ENCODE results near the gene EN2. TPM values are rescaled to one million over a fixed set of nuclear protein-coding genes. Genes with fewer than 3 reads are reported as not detected.

EN2 gene
- total RNA-seq, 2 donors from 2014 or later: 0.08 to 0.15 TPM

GRCh38 chr7:155471718-155472117, 13.8 kb downstream of the EN2 start:
- ATAC-seq (no peak), DNase-seq (no peak)
- intact Hi-C loops (cut with DNase I): no loop called here

DNA sequence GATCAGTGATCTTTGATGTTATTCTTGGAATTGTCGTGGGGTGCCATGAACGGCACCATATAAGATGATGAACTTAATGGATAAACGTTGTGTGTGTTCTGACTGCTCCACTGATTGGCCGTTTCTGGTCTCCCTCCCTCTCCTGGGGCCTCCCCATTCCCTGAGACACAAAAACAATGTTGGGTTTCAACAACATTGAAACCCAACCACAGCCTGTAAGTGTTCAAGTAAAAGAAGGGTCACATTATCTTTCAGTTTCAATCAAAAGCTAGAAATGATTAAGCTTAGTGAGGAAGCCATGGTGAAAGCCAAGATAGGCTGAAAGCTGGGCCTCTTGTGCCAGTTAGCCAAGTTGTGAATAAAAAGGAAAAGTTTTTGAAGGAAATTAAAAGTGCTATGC, 19.5 kb downstream of the EN2 start:
- DNase-seq (no peak), ATAC-seq (no peak)
- intact Hi-C loops (cut with DNase I): no loop called here

- DNase-seq (no peak), ATAC-seq (no peak)
- intact Hi-C loops (cut with DNase I): no loop called here
These were observed 23.8 kb downstream of the EN2 start for GRCh38 chr7:155481764-155482163.

GRCh38 chr7:155482511-155483183, 24.7 kb downstream of the EN2 start:
- no peak for DNase-seq
- intact Hi-C loops (cut with DNase I): no loop called here
- no peak for ATAC-seq

GRCh38 chr7:155483245-155483644, 25.3 kb downstream of the EN2 start:
- DNase-seq (no peak), ATAC-seq (no peak)
- intact Hi-C loops (cut with DNase I): no loop called here

DNA sequence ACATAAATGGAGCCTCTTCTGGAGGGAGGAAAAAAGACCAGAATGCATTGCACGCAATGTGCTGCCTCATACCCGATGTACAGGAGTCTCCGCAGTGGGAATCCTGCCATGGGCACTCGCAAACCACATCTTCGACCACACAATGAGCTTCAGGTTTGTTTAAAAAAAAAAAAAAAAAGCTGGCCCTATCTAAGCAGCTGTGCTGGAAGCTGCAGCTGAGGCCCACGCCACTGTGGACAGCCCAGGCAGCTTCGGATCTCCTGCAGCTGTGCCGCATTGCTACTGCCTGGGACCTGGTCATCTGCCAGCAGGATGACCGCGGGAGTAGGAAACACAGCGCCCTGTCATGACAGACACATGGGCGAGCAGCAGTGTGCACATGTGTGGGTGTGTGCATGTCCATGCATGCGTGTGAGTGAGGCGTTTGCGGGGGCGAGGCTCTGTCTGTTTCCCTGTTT, 26.0 kb downstream of the EN2 start:
- DNase-seq: no peak
- ATAC-seq: peak in 1 of 2 donors; percentile 41
- intact Hi-C loops (cut with DNase I): no loop called here

DNA sequence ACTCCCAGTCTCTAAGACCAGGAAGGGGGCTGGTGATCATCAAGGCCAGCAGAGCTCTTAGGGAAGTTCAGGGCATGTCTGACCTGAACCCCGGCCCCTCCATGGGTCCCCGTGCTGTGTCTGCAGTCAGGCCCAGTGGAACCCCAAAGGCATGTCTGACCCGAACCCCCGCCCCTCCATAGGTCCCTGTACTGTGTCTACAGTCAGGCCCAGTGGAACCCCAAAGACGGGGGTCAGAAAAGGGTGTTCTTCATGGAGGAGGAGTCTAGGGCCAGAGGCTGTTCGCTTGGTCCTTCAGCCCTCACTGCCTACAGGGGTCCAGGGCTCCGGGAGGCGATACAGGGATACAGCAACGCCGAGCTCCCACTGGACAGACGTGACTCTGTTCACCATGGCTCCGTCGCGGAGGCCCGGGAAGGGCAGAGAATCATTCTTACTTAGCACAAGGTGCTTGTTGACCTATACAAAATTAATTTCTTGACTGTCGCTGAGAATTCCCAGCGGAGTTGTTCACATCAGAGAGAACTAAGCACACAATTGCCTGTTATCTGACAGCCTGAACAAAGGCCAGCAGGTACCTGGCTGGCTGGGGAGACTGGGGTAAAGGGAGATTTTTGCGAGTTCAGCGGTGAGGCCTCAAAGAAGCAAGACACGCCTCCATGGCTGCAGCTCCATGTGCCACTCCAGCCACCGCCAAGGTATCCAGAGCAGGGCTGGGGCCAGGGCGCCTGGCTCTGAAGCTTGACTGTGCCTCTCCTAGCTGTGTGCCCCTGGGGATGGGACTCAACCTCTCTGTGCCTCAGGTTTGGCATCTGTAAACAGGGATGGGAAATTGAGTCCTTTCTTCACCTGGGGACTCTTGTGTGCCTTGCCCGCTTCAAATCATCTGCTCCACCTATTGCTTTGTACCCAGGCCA, 26.8 kb downstream of the EN2 start:
- ATAC-seq: no peak
- no peak for DNase-seq
- intact Hi-C loops (cut with DNase I): no loop called here

- intact Hi-C loops (cut with DNase I): no loop called here
- DNase-seq (no peak), ATAC-seq (no peak)
These were observed 29.0 kb downstream of the EN2 start for GRCh38 chr7:155486783-155487508.

DNA sequence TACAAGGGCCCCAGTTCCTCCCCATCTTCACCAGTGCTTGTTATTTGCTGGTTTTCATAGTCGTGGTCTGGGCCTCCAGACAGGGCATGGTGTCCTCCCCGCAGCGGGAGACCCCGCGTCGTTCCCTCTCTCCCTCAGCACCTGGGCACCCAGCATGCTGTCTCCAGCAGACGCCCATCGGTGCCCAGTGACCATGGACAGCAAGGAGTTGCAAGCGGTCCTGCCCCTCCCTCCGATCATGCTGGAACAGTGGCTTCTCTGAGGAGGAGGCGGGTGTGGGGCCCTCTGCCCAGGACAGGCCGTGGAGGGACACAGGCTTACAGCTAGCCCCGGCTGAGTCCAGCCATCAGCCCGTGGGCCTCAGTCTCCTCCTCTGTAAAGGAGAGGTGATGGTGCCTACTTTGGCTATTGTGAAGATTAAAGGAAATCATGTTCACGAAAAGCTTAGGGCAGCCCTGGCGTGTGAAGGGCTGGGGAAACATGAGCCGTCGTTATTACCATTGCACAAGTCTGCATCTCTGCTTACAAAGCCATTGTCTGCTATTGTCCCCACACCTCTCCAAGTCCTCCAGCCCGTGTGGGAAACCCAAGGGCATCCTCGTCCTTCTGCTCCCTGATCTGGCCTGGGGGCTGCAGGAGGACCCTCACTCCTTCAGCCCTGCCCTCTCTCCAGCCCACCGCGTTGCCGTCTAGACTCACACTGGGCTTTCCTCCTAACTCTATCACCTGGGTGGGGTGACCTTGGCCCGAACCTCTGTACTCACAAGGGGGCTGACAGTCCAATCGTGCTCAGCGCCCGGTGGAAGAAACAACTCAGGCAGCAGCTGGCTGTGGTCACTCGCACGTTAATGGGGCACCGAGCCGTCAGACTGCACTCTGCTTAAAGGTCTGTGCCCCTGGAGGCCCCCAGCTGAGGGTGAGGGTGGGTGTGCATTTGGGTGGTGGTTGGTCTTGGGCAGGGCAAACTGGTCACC, 29.9 kb downstream of the EN2 start:
- no peak for ATAC-seq
- intact Hi-C loops (cut with DNase I): no loop called here
- no peak for DNase-seq

- DNase-seq (no peak), ATAC-seq (no peak)
- intact Hi-C loops (cut with DNase I): no loop called here
These were observed 30.7 kb downstream of the EN2 start for GRCh38 chr7:155488483-155489127.

DNA sequence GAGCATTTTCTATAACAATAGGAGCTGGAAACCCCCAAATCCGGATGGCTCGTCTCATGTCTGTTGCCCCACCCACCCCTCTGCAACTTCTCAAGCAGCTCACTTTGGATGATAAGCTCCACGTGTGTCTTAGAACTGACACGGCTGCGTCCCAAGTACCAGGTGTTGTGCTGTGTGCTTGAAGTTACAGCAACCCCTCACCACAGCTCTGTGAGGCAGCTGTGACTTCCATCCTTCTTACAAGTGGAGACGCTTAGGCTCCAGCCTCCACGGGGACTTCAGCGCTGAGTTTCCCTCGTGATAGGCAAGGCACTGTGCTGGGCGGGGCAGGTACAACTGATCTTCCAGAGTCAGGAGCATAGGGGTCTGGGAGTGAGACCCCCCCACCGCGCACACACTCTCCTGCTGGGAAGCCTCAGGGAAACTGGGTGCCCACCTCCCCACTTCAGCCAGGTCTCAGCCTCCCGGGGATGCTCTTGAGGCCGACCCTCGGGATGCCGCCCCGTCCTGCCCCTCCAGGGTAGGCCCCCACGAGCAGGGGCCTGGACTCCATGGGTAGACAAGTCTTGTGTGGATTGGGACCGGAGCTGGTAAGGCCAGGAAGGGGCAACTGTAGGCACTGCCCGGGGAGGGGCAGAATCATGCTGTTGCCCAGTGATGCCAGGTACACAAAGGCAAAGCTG, 31.4 kb downstream of the EN2 start:
- ATAC-seq: no peak
- no peak for DNase-seq
- intact Hi-C loops (cut with DNase I): no loop called here

DNA sequence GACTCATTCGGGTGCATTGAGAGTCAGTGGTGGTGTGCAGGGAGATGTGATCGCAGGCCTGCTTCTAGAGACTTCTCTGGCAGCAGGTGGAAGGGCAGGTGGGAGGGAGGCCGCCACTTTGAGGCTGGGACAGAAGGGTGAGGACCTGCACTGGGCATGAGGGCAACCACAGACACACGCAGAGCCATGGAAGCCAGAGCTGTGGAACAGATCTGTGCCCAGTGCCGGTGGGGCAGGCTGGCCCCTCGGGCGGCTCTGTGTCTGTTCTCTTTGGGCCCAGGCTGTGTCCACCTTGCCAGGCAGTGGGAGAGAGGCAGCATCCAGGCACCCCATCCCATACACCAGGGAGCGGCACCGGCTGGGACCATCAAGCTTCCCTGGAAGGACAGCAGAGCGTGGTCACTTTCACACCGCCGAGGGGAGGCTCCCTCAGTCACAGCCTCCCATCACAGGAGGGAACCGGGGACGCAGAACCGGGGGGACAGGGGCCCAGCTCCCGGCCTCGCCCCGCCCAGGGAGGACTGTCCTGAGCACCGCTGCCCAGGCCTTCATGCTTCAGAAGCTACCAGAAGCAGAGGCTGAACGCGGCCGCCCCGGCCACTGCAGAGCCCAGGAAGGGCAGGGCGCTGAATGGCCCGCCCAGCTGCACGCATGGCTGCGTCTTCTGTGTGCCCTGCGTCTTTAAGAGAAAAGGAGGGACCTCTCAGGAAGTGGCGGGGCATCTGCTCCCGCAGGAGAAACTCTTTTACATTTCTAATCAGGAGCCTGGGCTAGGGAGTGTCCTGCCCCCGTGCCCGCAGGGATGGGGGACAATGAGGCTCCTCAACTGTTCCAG, 32.1 kb downstream of the EN2 start:
- peak; percentile 62 to 77 for ATAC-seq

GRCh38 chr7:155490697-155491628, 33.0 kb downstream of the EN2 start:
- ATAC-seq: peak; percentile 69 to 88
- intact Hi-C loops (cut with DNase I): no loop called here
- DNase-seq: peak; percentile 78

More for the DNA sequence above, 32.1 kb downstream of the EN2 start:
- intact Hi-C loops (cut with DNase I): no loop called here
- no peak for DNase-seq

DNA sequence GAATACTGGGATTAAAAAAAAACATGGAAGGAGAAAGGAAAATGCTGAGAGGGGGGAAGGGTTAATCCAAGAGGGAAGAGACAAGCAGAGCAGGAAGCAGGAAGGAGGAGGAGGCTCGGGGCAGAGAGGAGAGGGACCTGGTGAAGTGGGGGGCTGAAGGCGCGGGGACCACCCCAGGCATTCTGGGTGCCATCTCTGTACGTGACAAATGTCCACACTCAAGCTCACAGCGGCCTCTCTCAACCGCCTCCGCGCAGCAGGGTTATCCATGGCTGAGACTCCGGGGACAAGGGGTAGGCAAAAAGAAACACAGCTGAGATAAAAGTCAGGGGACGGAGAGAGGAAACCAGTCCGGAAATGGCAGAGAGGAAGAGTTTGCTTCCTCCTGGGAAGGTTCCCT, 33.9 kb downstream of the EN2 start:
- ATAC-seq (no peak), DNase-seq (no peak)
- intact Hi-C loops (cut with DNase I): no loop called here

DNA sequence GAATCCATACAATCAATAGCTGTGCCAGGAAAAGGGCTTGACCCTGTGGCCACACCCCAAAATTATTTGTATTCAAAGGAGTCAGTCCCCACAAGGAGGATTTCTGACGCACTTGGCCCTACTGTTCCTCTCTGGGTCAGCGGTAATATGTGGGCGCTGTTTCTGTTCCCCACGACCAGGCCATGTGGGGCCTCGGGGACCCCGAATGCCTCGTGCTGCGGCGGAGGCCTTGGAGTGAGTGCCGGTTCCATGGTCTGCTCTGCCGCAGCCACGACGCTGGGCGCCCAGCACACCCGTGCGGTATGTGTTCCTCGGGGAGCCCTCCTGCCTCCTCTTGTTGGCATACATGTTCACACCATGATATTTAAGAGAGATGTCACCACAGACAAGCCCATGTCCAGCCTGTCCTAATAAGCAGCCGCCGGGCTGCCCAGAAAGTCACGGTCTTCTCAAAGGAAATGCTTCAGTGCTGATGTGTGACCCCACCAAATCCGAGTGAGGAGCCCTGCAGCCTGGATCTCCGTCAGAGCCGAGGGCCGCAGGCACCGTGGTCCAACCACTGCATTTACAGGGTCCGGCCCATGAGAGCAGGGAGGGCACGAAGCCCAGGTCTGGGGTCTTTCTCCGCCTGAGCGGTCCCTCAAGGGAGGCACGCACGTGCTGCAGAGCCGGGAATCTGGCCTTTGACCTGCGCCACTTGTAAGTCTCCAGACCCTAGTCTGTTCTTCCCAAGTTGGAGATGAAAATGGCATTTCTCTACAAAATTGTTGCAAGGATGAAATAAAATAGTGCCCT, 36.0 kb downstream of the EN2 start:
- ATAC-seq (no peak), DNase-seq (no peak)
- intact Hi-C loops (cut with DNase I): no loop called here

All from left cardiac atrium (tissue), 4 donors.